ENCODE measurements around the gene KRTAP10-4. TPM values are rescaled to one million over a fixed set of nuclear protein-coding genes. Genes with fewer than 3 reads are reported as not detected.
"Not testable (repeated sequence)": the region's sequence is repeated elsewhere in the genome, so short reads cannot be mapped to it uniquely, and the experiment has no call there.

KRTAP10-4 gene, protein sequence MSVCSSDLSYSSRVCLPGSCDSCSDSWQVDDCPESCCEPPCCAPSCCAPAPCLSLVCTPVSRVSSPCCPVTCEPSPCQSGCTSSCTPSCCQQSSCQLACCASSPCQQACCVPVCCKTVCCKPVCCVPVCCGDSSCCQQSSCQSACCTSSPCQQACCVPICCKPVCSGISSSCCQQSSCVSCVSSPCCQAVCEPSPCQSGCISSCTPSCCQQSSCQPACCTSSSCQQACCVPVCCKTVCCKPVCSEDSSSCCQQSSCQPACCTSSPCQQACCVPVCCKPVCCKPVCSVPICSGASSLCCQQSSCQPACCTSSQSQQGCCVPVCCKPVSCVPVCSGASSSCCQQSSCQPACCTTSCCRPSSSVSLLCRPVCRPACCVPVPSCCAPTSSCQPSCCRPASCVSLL
- not detected for polyA plus RNA-seq
- long read RNA-seq, donor 1, result 0 reads
- long read RNA-seq, donor 2, result 0 reads
- long read RNA-seq, donor 3, result 0 reads
- long read RNA-seq, donor 4, result 0 reads
- long read RNA-seq, donor 5, result 0 reads
- long read RNA-seq, donor 6, result 0 reads
- long read RNA-seq, donor 7, result 0 reads
- long read RNA-seq, donor 8, result 0 reads
- long read RNA-seq, donor 9, result 0 reads
- long read RNA-seq, donor 10, result 0 reads
- long read RNA-seq, donor 11, result 0 reads

DNA sequence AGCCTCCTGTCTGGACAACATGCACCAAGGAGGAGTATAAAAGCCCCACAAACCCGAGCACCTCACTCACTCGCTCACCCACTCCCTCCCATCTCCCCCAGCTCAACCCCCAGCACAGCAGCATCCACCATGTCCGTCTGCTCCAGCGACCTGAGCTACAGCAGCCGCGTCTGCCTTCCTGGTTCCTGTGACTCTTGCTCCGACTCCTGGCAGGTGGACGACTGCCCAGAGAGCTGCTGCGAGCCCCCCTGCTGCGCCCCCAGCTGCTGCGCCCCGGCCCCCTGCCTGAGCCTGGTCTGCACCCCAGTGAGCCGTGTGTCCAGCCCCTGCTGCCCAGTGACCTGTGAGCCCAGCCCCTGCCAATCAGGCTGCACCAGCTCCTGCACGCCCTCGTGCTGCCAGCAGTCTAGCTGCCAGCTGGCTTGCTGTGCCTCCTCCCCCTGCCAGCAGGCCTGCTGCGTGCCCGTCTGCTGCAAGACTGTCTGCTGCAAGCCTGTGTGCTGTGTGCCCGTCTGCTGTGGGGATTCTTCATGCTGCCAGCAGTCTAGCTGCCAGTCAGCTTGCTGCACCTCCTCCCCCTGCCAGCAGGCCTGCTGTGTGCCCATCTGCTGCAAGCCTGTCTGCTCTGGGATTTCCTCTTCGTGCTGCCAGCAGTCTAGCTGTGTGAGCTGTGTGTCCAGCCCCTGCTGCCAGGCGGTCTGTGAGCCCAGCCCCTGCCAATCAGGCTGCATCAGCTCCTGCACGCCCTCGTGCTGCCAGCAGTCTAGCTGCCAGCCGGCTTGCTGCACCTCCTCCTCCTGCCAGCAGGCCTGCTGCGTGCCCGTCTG lies at the start of gene KRTAP10-4:
TSS of gene KRTAP10-4 (plus strand) at position 100 of the 827 bp plus-strand sequence. CDS start at position 130, 30 bp downstream.
- H3K4me1 ChIP-seq (ENCODE audit: control insufficient read depth, insufficient read depth, low read length); H3K36me3 ChIP-seq (ENCODE audit: control insufficient read depth, insufficient read depth, low read length); DNase-seq; H3K27ac ChIP-seq (ENCODE audit: low read length); H3K4me3 ChIP-seq (ENCODE audit: low read length); H3K27me3 ChIP-seq (ENCODE audit: control insufficient read depth, insufficient read depth, low read length): not testable (repeated sequence)
- H3K9me3 ChIP-seq (ENCODE audit: control insufficient read depth, low read depth, low read length), result peaks cover 12% of the 10 kb centered on the region
- no CpG with 5 or more reads among the region's 25 CpGs for WGBS (ENCODE audit: insufficient coverage, low lambda C conversion rate)

DNA sequence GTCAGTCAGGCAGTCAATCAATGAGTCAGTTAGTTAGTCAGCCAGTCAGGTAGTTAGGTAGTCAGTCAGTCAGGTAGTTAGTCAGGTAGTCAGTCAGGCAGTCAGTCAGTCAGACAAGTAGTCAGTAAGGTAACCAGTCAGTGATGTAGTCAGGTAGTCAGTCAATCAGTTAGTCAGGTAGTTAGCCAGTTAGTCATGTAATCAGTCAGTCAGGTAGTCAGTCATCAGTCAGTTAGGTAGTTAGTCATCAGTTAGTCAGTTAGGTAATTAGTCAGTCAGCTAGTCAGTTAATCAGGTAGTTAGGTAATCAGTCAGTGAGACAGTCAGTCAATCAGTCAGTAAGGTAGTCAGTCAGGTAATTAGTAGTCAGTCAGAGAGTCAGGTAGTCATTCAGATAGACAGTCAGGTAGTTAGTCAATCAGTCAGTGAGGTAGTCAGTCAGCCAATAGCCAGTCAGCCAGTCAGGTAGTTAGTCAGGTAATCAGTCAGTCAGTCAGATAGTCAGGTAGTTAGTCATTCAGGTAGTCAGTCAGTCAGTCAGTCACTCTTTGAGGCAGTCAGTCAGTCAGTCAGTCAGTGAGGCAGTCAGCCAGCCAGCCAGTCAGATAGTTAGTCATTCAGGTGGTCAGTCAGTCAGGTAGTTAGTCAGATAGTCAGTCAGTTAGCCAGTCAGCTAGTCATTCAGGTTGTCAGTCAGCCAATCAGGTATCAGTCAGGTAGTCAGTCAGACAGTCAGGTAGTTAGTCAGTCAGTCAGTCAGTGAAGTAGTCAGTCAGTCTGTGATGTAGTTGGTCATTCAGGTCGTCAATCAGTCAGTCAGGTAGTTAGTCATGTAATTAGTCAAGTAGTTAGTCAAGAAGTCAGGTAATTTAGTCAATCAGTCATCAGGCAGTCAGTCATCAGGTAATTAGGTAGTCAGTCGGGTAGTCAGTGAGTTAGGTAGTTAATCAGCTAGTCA lies 48.8 kb upstream of the KRTAP10-4 start:
- 100% methylated on average over 1 of the region's 2 CpGs for WGBS (ENCODE audit: insufficient coverage, low lambda C conversion rate)
- H3K9me3 ChIP-seq (ENCODE audit: control insufficient read depth, low read depth, low read length), result peaks cover 3% of the 10 kb centered on the region
- DNase-seq, result no peak

DNA sequence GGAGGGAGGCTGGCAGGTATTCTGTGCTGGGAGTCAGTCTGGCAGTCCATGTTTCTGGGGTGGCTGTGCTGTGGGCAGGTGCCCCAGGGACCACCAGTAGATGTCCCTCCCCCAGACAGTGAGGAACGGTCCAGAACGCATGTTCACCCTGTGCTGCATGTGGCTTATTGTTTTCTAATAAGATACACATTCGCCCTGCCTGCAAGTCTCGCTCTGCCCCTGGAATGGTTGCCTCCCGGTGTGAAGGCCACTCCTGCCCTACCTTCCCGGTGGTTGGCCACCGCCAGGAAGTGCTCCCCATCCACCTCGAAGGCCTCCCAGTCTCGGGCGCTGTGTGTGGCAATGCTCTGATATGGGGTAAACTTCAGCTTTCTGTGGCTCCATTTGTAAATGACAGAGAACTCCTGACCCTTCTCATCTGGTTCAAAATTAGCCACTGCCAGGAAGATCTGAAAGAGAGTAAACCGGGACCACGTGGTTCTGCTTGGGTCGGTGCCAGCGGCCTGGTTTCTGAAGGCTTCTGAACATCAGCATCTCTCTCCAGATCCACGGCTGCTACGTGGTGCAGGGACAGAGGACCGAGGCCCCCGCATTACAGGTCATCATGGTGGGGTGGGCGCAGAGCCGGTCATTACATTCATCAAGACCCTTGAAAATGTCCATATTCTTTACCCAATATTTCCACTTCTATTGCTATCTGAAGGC lies 48.0 kb upstream of the KRTAP10-4 start:
- Histone ChIP-seq H3K4me1 (ENCODE audit: control insufficient read depth, insufficient read depth, low read length) (no peaks in the 10 kb centered on the region), H3K27me3 (ENCODE audit: control insufficient read depth, insufficient read depth, low read length) (no peaks in the 10 kb centered on the region), H3K9me3 (ENCODE audit: control insufficient read depth, low read depth, low read length) (peaks cover 3% of the 10 kb centered on the region), H3K36me3 (ENCODE audit: control insufficient read depth, insufficient read depth, low read length) (no peaks in the 10 kb centered on the region), H3K27ac (ENCODE audit: low read length) (no peak overlapping the region), H3K4me3 (ENCODE audit: low read length) (no peak overlapping the region)
- no peak for DNase-seq
- no CpG with 5 or more reads among the region's 20 CpGs for WGBS (ENCODE audit: insufficient coverage, low lambda C conversion rate)

More for the DNA sequence above, 48.8 kb upstream of the KRTAP10-4 start:
- Histone ChIP-seq H3K27ac (ENCODE audit: low read length) (no peak overlapping the region), H3K4me3 (ENCODE audit: low read length) (no peak overlapping the region), H3K4me1 (ENCODE audit: control insufficient read depth, insufficient read depth, low read length) (no peaks in the 10 kb centered on the region), H3K27me3 (ENCODE audit: control insufficient read depth, insufficient read depth, low read length) (no peaks in the 10 kb centered on the region), H3K36me3 (ENCODE audit: control insufficient read depth, insufficient read depth, low read length) (no peaks in the 10 kb centered on the region)

DNA sequence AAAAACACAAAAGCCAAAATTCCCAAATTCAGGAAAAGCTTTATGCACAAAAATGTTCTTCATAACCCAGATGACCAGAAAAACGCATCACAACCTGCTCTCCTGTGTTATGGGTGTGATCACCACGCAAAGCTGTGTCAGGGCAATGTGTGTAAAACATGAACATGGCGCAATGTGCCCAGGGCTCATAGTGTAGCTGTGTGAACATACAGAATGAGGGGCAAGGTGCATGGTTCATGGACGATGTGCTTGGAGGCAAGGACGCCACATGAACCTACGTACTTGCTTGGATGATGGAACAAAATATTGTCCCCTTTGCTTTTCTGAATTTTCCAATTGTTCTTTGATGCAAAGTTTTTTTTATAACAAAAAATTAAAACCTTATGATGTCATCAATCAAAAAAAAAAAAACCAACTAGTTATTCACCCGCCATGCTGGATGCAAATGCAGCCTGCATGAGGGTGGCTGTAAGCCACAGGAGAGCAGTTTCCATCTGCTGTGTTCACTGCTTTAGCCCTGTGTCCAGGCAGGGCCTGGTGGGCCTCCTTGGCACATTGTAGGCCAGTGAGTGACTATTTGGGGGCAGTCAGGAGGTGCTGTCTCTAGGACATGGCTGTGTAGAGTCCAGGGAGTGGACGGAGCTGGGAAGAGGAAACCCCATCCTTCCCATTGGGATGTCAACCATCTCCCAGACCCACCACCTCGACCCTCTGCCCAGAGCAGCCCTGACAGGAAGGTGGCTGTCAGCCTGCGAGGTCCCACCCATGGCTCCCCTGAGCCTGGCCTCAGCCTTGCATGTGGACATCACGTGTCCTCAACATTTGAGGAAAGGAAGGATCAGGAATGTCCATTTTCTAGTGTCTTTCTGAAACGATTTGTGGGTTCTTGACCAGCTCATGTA lies 47.2 kb upstream of the KRTAP10-4 start:
- no peaks in the 10 kb centered on the region for H3K4me1 ChIP-seq (ENCODE audit: control insufficient read depth, insufficient read depth, low read length)
- peaks cover 3% of the 10 kb centered on the region for H3K9me3 ChIP-seq (ENCODE audit: control insufficient read depth, low read depth, low read length)
- H3K27ac ChIP-seq (ENCODE audit: low read length), result no peak overlapping the region
- H3K27me3 ChIP-seq (ENCODE audit: control insufficient read depth, insufficient read depth, low read length), result no peaks in the 10 kb centered on the region
- no peak overlapping the region for H3K4me3 ChIP-seq (ENCODE audit: low read length)
- H3K36me3 ChIP-seq (ENCODE audit: control insufficient read depth, insufficient read depth, low read length), result no peaks in the 10 kb centered on the region
- DNase-seq, result no peak
- no CpG with 5 or more reads among the region's 12 CpGs for WGBS (ENCODE audit: insufficient coverage, low lambda C conversion rate)

DNA sequence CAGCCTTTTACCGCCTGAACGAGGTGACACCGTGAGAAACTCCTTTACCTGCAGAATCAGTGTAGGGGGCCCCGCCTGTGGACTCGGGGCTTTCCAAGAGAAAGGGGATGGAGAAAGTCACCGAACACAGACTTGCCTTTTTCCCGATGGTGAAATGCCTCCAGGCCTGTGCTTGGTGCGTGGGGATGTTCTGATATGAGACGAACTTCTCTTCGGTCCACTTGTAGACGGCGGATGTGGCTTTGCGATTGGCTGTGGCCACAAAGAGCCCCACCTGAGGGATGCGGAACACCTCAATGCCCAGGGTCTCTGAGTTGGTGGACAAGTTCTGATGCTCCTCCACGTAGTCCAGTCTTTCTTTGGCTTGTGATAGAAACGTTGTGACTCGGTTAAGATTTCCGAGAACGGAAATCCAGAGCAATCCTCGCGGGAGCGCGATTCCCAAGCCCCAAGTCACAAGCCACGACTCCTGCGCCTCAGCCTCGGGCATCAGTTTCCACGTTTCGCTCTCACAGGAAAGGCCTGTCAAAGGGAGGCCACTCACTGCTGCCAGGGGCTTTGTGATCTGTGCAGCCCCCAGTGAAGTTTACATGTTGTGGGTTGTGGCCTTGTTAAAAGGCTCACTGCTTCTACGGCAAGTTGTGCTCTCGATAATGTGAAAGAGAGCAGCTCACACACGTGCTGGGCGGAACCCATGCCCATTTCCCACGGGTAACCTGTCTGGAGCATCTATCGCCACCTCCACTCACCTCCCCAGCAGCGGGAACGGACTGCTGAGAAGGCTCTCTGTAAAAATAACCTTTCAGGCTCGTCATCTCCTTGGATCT lies 46.2 kb upstream of the KRTAP10-4 start:
- Histone ChIP-seq H3K4me1 (ENCODE audit: control insufficient read depth, insufficient read depth, low read length) (no peaks in the 10 kb centered on the region), H3K9me3 (ENCODE audit: control insufficient read depth, low read depth, low read length) (peaks cover 3% of the 10 kb centered on the region), H3K27me3 (ENCODE audit: control insufficient read depth, insufficient read depth, low read length) (no peaks in the 10 kb centered on the region), H3K36me3 (ENCODE audit: control insufficient read depth, insufficient read depth, low read length) (no peaks in the 10 kb centered on the region), H3K4me3 (ENCODE audit: low read length) (no peak overlapping the region), H3K27ac (ENCODE audit: low read length) (no peak overlapping the region)
- no CpG with 5 or more reads among the region's 37 CpGs for WGBS (ENCODE audit: insufficient coverage, low lambda C conversion rate)
- no peak for DNase-seq

DNA sequence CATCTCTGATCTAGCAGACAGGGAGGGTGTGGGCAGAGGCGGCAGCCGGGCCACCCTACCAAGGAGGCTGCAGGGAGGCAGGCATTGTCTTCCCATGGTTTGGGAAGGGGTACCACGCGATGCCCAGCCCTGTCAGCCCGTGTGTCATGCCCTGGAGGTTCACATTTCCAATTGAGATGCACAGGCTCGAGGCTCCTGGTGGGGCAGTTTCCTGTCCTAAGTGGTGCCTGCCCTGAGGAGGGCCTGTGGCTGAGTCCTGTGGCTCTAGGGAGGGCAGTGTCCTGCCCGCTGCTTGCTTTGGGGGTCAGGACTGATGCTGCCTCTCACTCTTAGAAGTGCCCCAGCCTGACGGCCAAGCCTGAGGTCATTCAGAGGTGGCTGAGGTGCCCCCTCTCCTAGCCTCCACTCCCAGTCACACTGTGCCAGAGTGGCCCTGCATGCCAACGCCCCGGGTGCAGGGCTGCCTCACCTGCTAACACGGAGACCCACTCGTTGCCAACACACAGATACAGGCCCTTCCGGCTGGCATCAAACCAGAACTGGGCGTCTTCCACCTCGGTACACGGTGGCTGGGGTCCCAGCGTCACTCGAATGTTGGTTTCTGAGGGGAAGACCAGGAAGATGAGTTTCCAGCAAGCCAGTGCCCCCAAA lies 45.4 kb upstream of the KRTAP10-4 start:
- Histone ChIP-seq H3K27me3 (ENCODE audit: control insufficient read depth, insufficient read depth, low read length) (no peaks in the 10 kb centered on the region), H3K27ac (ENCODE audit: low read length) (no peak overlapping the region), H3K9me3 (ENCODE audit: control insufficient read depth, low read depth, low read length) (no peaks in the 10 kb centered on the region), H3K4me1 (ENCODE audit: control insufficient read depth, insufficient read depth, low read length) (no peaks in the 10 kb centered on the region), H3K4me3 (ENCODE audit: low read length) (no peak overlapping the region), H3K36me3 (ENCODE audit: control insufficient read depth, insufficient read depth, low read length) (no peaks in the 10 kb centered on the region)
- no CpG with 5 or more reads among the region's 18 CpGs for WGBS (ENCODE audit: insufficient coverage, low lambda C conversion rate)
- DNase-seq, result no peak

DNA sequence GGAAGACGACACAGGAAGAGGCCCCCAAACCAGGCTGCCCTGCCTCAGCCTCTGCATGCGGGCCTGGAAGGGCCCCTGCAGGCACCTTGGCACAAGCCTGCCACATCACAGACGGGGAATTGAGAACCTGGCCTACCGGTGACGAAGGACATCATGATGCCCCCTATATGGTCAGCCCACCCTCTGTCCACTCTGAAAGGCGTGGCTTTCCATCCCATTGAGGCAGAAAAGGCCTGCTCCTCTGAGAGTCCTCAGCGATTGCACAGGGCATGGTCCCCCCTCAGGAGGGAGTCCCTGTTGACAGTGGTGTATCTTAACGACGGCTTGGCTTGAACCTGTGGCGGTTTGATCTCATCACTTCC lies 44.9 kb upstream of the KRTAP10-4 start:
- Histone ChIP-seq H3K4me1 (ENCODE audit: control insufficient read depth, insufficient read depth, low read length) (no peaks in the 10 kb centered on the region), H3K4me3 (ENCODE audit: low read length) (no peak overlapping the region), H3K27ac (ENCODE audit: low read length) (no peak overlapping the region), H3K27me3 (ENCODE audit: control insufficient read depth, insufficient read depth, low read length) (no peaks in the 10 kb centered on the region), H3K36me3 (ENCODE audit: control insufficient read depth, insufficient read depth, low read length) (no peaks in the 10 kb centered on the region), H3K9me3 (ENCODE audit: control insufficient read depth, low read depth, low read length) (no peaks in the 10 kb centered on the region)
- no peak for DNase-seq
- no CpG with 5 or more reads among the region's 10 CpGs for WGBS (ENCODE audit: insufficient coverage, low lambda C conversion rate)

DNA sequence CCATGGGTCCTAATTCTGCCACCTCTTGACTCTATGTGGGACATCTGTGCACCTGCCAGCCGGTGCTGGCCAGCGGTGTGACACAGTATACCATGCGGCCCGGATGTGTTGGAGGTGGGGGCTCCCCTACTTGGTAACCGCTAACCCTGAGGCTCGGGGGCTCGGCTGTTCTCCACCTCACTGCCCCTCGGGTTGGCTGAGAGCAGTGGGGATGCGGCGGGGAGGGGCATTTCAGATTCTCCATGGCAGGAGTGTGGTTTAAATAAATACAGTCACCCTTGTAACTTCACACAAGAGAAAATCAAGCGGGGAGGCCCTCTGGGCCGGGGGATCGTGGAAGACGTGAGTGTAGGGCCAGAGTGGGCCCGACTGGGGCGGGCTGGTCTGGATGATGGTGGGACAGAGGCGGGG lies 44.5 kb upstream of the KRTAP10-4 start:
- no peaks in the 10 kb centered on the region for H3K4me1 ChIP-seq (ENCODE audit: control insufficient read depth, insufficient read depth, low read length)
- no peaks in the 10 kb centered on the region for H3K9me3 ChIP-seq (ENCODE audit: control insufficient read depth, low read depth, low read length)
- no peaks in the 10 kb centered on the region for H3K36me3 ChIP-seq (ENCODE audit: control insufficient read depth, insufficient read depth, low read length)
- no peak for DNase-seq
- H3K27me3 ChIP-seq (ENCODE audit: control insufficient read depth, insufficient read depth, low read length), result no peaks in the 10 kb centered on the region
- no peak overlapping the region for H3K27ac ChIP-seq (ENCODE audit: low read length)
- H3K4me3 ChIP-seq (ENCODE audit: low read length), result no peak overlapping the region
- no CpG with 5 or more reads among the region's 17 CpGs for WGBS (ENCODE audit: insufficient coverage, low lambda C conversion rate)

All from large intestine (tissue), 12 donors.